WTC11 (cell line): Measurements from ENCODE around the gene ST3GAL5. TPM values are rescaled to one million over a fixed set of nuclear protein-coding genes. Genes with fewer than 3 reads are reported as not detected.

Source experiments
- ATAC-seq: fragments of 200-7000 bp; cut with Tn5 transposase; 2 replicates; pipeline ENCODE4 v1.10.0; 2021; ENCODE audit warnings: mild to moderate bottlenecking, moderate library complexity
- CTCF ChIA-PET: fragments of 300-600 bp; sonication (Branson Sonifier 250); formaldehyde crosslinking; loops from one replicate; lab custom pipeline; 2021; ENCODE audit warnings: antibody characterized with exemption; lab: Charles Lee
- POLR2A ChIA-PET: fragments of 350-600 bp; sonication (Branson Sonifier 250); formaldehyde crosslinking; loops from one replicate; lab custom pipeline; 2021; ENCODE audit warnings: antibody characterized with exemption; lab: Charles Lee
- DNase-seq: peaks from one replicate; pipeline ENCODE4 v3.0.0; 2021; ENCODE audit warnings: low spot score
- H3K27ac Mint-ChIP-seq: 2 replicates; pipeline ENCODE4 v1.8.0; 2021; ENCODE audit warnings: mixed read lengths
- H3K27me3 Mint-ChIP-seq: 2 replicates; pipeline ENCODE4 v1.8.0; 2021; ENCODE audit warnings: low read depth, mild to moderate bottlenecking, moderate library complexity, mixed read lengths
- H3K36me3 Mint-ChIP-seq: 2 replicates; pipeline ENCODE4 v1.8.0; 2021; ENCODE audit warnings: mixed read lengths
- H3K4me1 Mint-ChIP-seq: 2 replicates; pipeline ENCODE4 v1.8.0; 2022; ENCODE audit warnings: mixed read lengths
- H3K4me3 Mint-ChIP-seq: 2 replicates; pipeline ENCODE4 v1.8.0; 2021; ENCODE audit warnings: mild to moderate bottlenecking, moderate library complexity, mixed read lengths
- H3K9me3 Mint-ChIP-seq: 2 replicates; pipeline ENCODE4 v1.8.0; 2021; ENCODE audit warnings: mixed read lengths
- ATF6 ChIP-seq: sonication (generic); formaldehyde crosslinking; IDR thresholded peaks from 2 replicates; pipeline ENCODE4 v1.8.1; 2023; ENCODE audit warnings: mild to moderate bottlenecking, missing genetic modification reagents
- GRHL2 ChIP-seq: fragments of 250-450 bp; sonication (Bioruptor Pico); IDR thresholded peaks from 2 replicates; pipeline ENCODE4 v1.8.0; 2022; ENCODE audit warnings: mild to moderate bottlenecking, moderate library complexity; ENCODE audit not compliant: insufficient replicate concordance, severe bottlenecking
- MXD4 ChIP-seq: fragments of 250-450 bp; sonication (Bioruptor Pico); IDR thresholded peaks from 2 replicates; pipeline ENCODE4 v1.8.0; 2021; ENCODE audit warnings: mild to moderate bottlenecking, moderate library complexity, borderline replicate concordance
- NR3C1 ChIP-seq: sonication (generic); formaldehyde crosslinking; conservative IDR thresholded peaks from 2 replicates; pipeline ENCODE4 v1.8.1; 2023; ENCODE audit warnings: low read depth, mild to moderate bottlenecking, missing genetic modification reagents
- ZNF138 ChIP-seq: sonication (generic); formaldehyde crosslinking; conservative IDR thresholded peaks from 2 replicates; pipeline ENCODE4 v1.8.1; 2022; ENCODE audit warnings: mild to moderate bottlenecking, moderate library complexity, missing genetic modification reagents
- ZNF219 ChIP-seq: sonication (generic); formaldehyde crosslinking; IDR thresholded peaks from 2 replicates; pipeline ENCODE4 v1.8.0; 2023; ENCODE audit warnings: missing genetic modification reagents, mild to moderate bottlenecking, borderline replicate concordance
- ZNF396 ChIP-seq: fragments of 250-450 bp; sonication (Bioruptor Pico); IDR thresholded peaks from 2 replicates; pipeline ENCODE4 v1.8.0; 2021; ENCODE audit warnings: mild to moderate bottlenecking, moderate library complexity, borderline replicate concordance
- ZNF423 ChIP-seq: fragments of 250-450 bp; sonication (Bioruptor Pico); IDR thresholded peaks from 2 replicates; pipeline ENCODE4 v2.1.2; 2022; ENCODE audit warnings: mild to moderate bottlenecking, moderate library complexity
- ZNF532 ChIP-seq: fragments of 250-450 bp; sonication (Bioruptor Pico); IDR thresholded peaks from 2 replicates; pipeline ENCODE4 v1.9.0; 2021; ENCODE audit warnings: mild to moderate bottlenecking, borderline replicate concordance
- total RNA-seq: library from RNA; stranded (reverse); gene quantifications from 3 replicates; pipeline ENCODE4 v1.2.3, GENCODE V29; 2021
- TF ChIP-seq, protein P1 (sequence below): sonication (generic); formaldehyde crosslinking; IDR thresholded peaks from 2 replicates; pipeline ENCODE4 v1.8.1; 2023; ENCODE audit warnings: mild to moderate bottlenecking, missing genetic modification reagents, moderate library complexity
- TF ChIP-seq, protein P2 (sequence below): fragments of 250-450 bp; sonication (Bioruptor Pico); IDR thresholded peaks from 2 replicates; pipeline ENCODE4 v1.9.0; 2021; ENCODE audit warnings: mild to moderate bottlenecking

Gene ST3GAL5
- total RNA-seq, 1 experiment from 2014 or later, result 5.9 TPM

DNA sequence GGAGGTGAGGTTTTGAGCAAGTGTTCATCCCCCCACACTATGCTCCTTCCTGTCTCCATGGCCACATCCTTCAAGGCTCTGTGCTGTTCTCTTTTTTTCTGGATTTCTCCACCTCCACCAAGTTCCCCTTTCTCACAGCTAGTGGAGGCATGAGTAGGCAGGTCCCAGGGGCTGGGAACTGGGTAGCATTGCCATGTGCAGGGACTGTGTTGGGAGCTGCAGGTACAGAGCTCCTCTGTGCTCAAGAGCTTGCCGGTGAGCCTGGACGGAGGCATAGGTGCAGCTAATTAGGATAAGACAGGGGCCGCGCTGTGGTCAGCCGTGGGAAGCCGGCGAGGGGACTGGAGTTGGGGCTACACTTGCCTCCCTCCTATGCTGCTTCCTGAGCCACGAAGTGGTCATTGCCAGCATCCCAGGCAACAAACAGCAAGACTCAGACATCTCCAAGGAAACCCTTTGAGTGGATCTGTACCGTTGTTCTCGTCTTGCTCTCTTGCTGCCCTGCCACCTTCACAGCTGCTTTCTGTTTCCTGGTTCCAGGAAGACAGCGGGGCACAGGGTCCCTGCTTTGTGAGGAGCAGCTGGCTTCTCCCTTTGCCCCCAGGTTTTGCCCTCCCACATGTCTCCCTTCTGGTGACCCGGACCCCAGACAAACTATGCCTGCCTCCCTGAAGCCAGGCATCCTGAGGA is 98.1 kb downstream of the ST3GAL5 start:
- H3K27me3 Mint-ChIP-seq, result no peaks in the 10 kb centered on the region
- no peak for TF ChIP-seq ZNF219 (CRISPR knock-in tag)
- ChIA-PET POLR2A (interaction anchor here (0.6 kb wide), 1 partner anchor 155 kb away, joined by 3 read pairs; no protein-coding TSS in a partner anchor), CTCF (interaction anchor here (1.1 to 1.7 kb wide), 2 partner anchors 21 to 61 kb away, joined by 4 to 11 read pairs; no protein-coding TSS in a partner anchor)
- H3K4me1 Mint-ChIP-seq, result no peaks in the 10 kb centered on the region
- no peaks in the 10 kb centered on the region for H3K36me3 Mint-ChIP-seq
- no peak overlapping the region for H3K27ac Mint-ChIP-seq
- H3K4me3 Mint-ChIP-seq, result no peak overlapping the region
- no peaks in the 10 kb centered on the region for H3K9me3 Mint-ChIP-seq
- ATAC-seq (no peak), DNase-seq (no peak)

DNA sequence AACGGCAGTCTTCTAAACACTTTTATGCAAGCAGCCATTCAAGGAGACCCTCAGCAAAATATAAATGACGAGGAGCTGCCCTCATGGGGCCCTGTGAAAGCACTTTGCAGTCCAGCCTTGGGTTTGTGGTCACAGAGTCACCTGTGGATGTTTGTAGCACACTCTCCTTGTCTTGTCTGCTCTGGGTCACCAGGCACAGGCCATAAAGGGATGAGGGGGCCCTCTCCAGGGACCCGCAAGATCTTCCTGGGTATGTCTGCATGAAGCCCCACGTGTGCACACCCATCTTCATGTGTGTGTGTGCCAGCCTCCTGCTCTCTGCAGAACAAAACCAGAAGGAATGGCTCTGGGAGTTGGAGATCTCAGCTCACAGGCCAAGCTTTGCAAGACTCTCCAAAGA is 98.8 kb downstream of the ST3GAL5 start:
- ChIA-PET CTCF (interaction anchor here (1.1 to 1.7 kb wide), 3 partner anchors 8 to 61 kb away, joined by 4 to 11 read pairs (median 4); no protein-coding TSS in a partner anchor), POLR2A (interaction anchor here (0.6 kb wide), 1 partner anchor 154 kb away, joined by 3 read pairs; no protein-coding TSS in a partner anchor)
- TF ChIP-seq ZNF532 (CRISPR knock-in tag), result no peak
- no peak for TF ChIP-seq ZNF138
- no peak for TF ChIP-seq MXD4 (CRISPR knock-in tag)
- TF ChIP-seq, protein P1, sequence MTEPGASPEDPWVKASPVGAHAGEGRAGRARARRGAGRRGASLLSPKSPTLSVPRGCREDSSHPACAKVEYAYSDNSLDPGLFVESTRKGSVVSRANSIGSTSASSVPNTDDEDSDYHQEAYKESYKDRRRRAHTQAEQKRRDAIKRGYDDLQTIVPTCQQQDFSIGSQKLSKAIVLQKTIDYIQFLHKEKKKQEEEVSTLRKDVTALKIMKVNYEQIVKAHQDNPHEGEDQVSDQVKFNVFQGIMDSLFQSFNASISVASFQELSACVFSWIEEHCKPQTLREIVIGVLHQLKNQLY (CRISPR knock-in tag), result no peak
- TF ChIP-seq ZNF396 (CRISPR knock-in tag), result no peak
- no peak for TF ChIP-seq ZNF423 (CRISPR knock-in tag)
- no peak for TF ChIP-seq ATF6 (CRISPR knock-in tag)
- TF ChIP-seq, protein P2, sequence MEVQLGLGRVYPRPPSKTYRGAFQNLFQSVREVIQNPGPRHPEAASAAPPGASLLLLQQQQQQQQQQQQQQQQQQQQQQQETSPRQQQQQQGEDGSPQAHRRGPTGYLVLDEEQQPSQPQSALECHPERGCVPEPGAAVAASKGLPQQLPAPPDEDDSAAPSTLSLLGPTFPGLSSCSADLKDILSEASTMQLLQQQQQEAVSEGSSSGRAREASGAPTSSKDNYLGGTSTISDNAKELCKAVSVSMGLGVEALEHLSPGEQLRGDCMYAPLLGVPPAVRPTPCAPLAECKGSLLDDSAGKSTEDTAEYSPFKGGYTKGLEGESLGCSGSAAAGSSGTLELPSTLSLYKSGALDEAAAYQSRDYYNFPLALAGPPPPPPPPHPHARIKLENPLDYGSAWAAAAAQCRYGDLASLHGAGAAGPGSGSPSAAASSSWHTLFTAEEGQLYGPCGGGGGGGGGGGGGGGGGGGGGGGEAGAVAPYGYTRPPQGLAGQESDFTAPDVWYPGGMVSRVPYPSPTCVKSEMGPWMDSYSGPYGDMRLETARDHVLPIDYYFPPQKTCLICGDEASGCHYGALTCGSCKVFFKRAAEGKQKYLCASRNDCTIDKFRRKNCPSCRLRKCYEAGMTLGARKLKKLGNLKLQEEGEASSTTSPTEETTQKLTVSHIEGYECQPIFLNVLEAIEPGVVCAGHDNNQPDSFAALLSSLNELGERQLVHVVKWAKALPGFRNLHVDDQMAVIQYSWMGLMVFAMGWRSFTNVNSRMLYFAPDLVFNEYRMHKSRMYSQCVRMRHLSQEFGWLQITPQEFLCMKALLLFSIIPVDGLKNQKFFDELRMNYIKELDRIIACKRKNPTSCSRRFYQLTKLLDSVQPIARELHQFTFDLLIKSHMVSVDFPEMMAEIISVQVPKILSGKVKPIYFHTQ, result no peak
- TF ChIP-seq GRHL2, result no peak
- no peak for TF ChIP-seq NR3C1
- Mint-ChIP-seq H3K36me3 (no peaks in the 10 kb centered on the region), H3K9me3 (no peaks in the 10 kb centered on the region), H3K27ac (no peak overlapping the region), H3K4me1 (no peaks in the 10 kb centered on the region), H3K27me3 (no peaks in the 10 kb centered on the region), H3K4me3 (no peak overlapping the region)
- no peak for DNase-seq
- ATAC-seq, result no peak
